Muscle of leg (tissue), 16 donors: ENCODE measurements around the gene SAP25. TPM values are rescaled to one million over a fixed set of nuclear protein-coding genes. Genes with fewer than 3 reads are reported as not detected.

Experiments
- DNase-seq: peaks from one replicate; pipeline ENCODE4 v3.0.0; 2013
- H3K27ac ChIP-seq: one replicate; pipeline ENCODE4 v1.5.1; 2013; ENCODE audit warnings: mild to moderate bottlenecking, low read length, control low read depth
- H3K27me3 ChIP-seq: one replicate; pipeline ENCODE4 v1.6.1; 2013; ENCODE audit warnings: low read length; ENCODE audit not compliant: control insufficient read depth, insufficient read depth
- H3K36me3 ChIP-seq: one replicate; pipeline ENCODE4 v1.6.1; 2013; ENCODE audit warnings: low read length; ENCODE audit not compliant: control insufficient read depth, insufficient read depth
- H3K4me1 ChIP-seq: one replicate; pipeline ENCODE4 v1.6.1; 2013; ENCODE audit warnings: low read length; ENCODE audit not compliant: control insufficient read depth, insufficient read depth
- H3K4me3 ChIP-seq: one replicate; pipeline ENCODE4 v1.5.1; 2013; ENCODE audit warnings: low read length, control low read depth
- H3K9me3 ChIP-seq: replicated peaks from 2 replicates; pipeline ENCODE4 v1.6.1; 2013; ENCODE audit warnings: low read depth, low read length; ENCODE audit not compliant: control insufficient read depth
- WGBS: methylation state at CpG from one replicate; pipeline ENCODE4 v1.1.5; 2013; ENCODE audit warnings: missing lambda C conversion rate; ENCODE audit not compliant: insufficient coverage; 5-methylcytosine and 5-hydroxymethylcytosine counted together
- long read RNA-seq, 11 donors: transcript quantifications; one replicate each; lab custom pipeline, GENCODE V29; 2026
- polyA plus RNA-seq, 8 donors: library from polyadenylated mRNA; unstranded; fragments of 120-200 nt; gene quantifications; one replicate each; pipeline versions ENCODE4 v1.2.1 to v1.2.3, GENCODE V29; 2013; ENCODE audit warnings: inconsistent platforms in 1 of 8, low replicate concordance in 1 of 8; ENCODE audit not compliant: insufficient read length in 8 of 8, insufficient read depth in 1 of 8
- total RNA-seq: library from RNA; stranded (reverse); fragments of 120-200 nt; gene quantifications from one replicate; pipeline ENCODE4 v1.2.4, GENCODE V29; 2013

The SAP25 gene
- total RNA-seq = 0.98 TPM
- 1 to 10 TPM; 1.5 to 8.3 (median 3.8) TPM for polyA plus RNA-seq
- long read RNA-seq, donor 1 = 0 reads
- long read RNA-seq, donor 2 = 0 reads
- long read RNA-seq, donor 3 = 0 reads
- long read RNA-seq, donor 4 = 0 reads
- long read RNA-seq, donor 5 = 0 reads
- long read RNA-seq, donor 6, partial matches to known transcripts = 0 of 2 reads
- long read RNA-seq, donor 6, other reads (novel, unspliced or antisense) = 0 of 2 reads
- long read RNA-seq, donor 7 = 0 reads
- long read RNA-seq, donor 8, partial matches to known transcripts = 0 of 1 reads
- long read RNA-seq, donor 8, other reads (novel, unspliced or antisense) = 0 of 1 reads
- long read RNA-seq, donor 9, partial matches to known transcripts = 0 of 2 reads
- long read RNA-seq, donor 9, other reads (novel, unspliced or antisense) = 0 of 2 reads
- long read RNA-seq, donor 10, partial matches to known transcripts = 0 of 2 reads
- long read RNA-seq, donor 10, other reads (novel, unspliced or antisense) = 0 of 2 reads
- long read RNA-seq, donor 11 = 0 reads

DNA sequence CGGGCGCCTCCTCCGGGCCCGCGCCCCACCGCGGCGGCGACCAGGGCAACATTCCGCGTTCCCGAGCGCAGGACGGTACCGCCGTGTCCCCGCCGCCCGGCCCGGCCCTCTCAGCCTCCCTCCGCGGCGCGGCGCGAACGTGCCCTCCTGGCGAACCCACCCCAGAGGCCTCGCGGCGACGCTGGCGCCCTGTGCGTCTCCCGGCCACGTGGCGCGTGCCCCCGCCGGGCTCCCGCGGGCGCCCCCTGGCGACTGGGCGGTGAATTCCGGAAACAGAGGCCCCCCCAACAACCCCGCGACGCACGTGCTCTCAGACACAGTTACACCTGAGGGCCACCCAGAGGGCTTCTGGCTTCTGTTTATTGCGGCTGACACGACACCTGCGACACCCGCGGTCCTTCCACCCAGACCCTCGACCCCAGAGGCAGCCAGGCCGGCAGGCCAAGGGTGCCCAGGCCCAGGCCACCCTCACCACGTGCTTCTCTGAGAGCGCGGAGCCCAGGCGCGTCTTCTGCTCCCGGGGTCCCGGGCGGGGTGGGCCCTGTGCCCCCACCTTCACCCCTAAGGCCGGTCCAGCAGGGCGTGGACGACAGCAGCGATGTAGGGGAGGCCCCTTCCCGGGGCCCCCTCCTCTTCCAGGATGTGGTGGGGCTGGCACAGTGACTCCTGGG is at the start of gene SAP25:
SAP25 (minus strand) TSS at position 210 of the 671 bp plus-strand sequence; CDS start at position 52, 158 bp downstream.
- H3K4me1 ChIP-seq = peaks cover 14% of the 10 kb centered on the region
- WGBS = 86% methylated on average over 55 of the region's 70 CpGs
- H3K36me3 ChIP-seq = peaks cover 49% of the 10 kb centered on the region
- no peak for DNase-seq
- H3K27me3 ChIP-seq = peaks cover 39% of the 10 kb centered on the region
- no peaks in the 10 kb centered on the region for H3K9me3 ChIP-seq
- no peak within 1 kb of the TSS for H3K4me3 ChIP-seq
- H3K27ac ChIP-seq = no peak within 1 kb of the TSS

DNA sequence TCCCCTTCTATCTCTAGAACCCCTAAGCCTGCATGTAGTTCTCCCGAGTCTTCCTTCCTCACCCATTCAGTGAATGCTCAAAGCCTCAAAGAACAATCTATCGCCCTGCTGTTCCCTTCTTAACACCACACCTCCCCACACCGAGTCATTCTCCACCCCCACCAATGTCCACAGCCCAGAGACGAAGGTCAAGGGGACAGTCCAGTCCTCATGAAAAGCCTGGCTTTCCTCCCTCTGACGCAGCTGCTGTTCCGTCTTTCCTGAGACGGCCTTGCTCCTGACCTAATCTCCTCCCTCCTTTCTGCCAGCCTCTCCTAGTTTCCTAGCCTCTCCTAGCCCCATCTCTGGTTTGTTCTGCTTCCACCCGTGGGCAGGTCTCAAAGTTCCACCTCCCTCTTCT is 47.9 kb upstream of the SAP25 start:
- Histone ChIP-seq H3K4me3 (no peak overlapping the region), H3K36me3 (peaks cover 11% of the 10 kb centered on the region), H3K4me1 (peaks cover 6% of the 10 kb centered on the region), H3K9me3 (no peaks in the 10 kb centered on the region), H3K27ac (no peak overlapping the region), H3K27me3 (no peaks in the 10 kb centered on the region)
- DNase-seq = no peak
- 60% methylated on average over 8 of the region's 8 CpGs for WGBS

DNA sequence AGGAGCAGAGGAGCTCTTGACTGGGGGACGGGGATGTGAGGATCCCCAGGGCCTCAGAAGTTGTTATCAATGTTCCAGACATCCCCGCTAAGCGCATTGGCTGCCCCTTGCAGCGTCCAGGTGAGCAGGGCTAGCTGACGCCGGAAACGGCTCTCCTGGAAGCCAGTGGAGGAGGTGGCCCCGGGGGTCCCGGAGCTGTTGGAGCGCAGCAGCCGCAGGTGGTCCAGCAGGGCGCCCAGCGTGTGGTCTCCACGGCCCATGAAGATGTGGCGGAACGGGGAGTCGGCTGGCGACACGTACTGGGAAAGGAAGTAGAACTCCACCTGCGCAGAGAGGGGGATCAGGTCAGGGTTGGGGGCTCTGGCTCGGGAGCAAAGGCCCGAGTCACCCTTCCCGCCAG is 47.1 kb upstream of the SAP25 start:
- no peaks in the 10 kb centered on the region for H3K9me3 ChIP-seq
- no peak overlapping the region for H3K27ac ChIP-seq
- WGBS = 90% methylated on average over 13 of the region's 23 CpGs
- H3K4me1 ChIP-seq = no peaks in the 10 kb centered on the region
- H3K4me3 ChIP-seq = no peak overlapping the region
- no peaks in the 10 kb centered on the region for H3K27me3 ChIP-seq
- DNase-seq = no peak
- peaks cover 11% of the 10 kb centered on the region for H3K36me3 ChIP-seq

DNA sequence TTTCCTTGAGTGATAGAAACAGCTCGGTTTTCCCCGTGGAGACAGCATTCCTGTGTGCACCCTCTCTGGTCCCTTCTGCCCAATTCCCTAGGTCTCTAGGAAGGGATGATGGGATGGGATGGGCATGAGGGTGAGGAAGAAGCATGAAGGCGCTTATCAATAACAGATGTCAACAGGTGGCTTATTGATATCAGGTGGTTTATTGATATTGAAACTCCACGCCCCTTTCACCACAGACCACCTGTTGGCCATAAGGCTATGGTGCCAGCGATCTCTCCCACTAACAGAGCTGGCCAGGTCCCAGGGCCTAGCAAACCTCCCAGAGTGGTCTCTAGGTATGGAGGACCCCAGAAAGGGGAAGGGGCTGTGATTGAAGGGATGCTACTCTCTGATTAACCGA is 46.5 kb upstream of the SAP25 start:
- Histone ChIP-seq H3K4me3 (no peak overlapping the region), H3K9me3 (no peaks in the 10 kb centered on the region)

DNA sequence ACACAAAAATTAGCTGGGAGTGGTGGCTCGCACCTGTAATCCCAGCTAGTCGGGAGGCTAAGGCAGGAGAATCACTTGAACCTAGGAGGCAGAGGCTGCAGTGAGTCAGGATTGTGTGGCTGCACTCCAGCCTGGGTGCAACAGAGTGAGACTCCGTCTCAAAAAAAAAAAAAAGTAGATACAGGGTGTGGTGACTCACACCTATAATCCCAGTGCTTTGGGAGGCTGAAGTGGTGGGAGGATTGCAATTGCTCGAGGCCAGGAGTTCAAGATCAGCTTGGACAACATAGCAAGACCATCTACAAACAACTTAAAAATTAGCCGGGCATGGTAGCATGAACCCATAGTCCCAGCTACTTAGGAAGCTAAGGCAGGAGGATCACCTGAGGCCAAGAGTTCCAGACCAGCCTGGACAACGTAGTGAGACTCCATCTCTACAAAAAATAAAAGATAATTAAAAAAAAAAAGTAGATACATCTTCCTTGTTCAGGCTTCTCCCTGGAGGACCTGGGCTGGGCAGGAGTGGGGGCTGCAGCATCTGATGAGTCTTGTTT is 40.7 kb upstream of the SAP25 start:
- no peak for DNase-seq
- no peaks in the 10 kb centered on the region for H3K27me3 ChIP-seq
- no peak overlapping the region for H3K27ac ChIP-seq
- H3K36me3 ChIP-seq = peaks cover 9% of the 10 kb centered on the region
- peaks cover 10% of the 10 kb centered on the region for H3K4me1 ChIP-seq
- H3K9me3 ChIP-seq = no peaks in the 10 kb centered on the region
- no peak overlapping the region for H3K4me3 ChIP-seq
- 100% methylated on average over 1 of the region's 6 CpGs for WGBS

More for the DNA sequence above, 46.5 kb upstream of the SAP25 start:
- H3K27me3 ChIP-seq = no peaks in the 10 kb centered on the region
- H3K36me3 ChIP-seq = peaks cover 15% of the 10 kb centered on the region
- no peak overlapping the region for H3K27ac ChIP-seq
- DNase-seq = no peak
- WGBS = 93% methylated on average over 3 of the region's 6 CpGs
- H3K4me1 ChIP-seq = no peaks in the 10 kb centered on the region

DNA sequence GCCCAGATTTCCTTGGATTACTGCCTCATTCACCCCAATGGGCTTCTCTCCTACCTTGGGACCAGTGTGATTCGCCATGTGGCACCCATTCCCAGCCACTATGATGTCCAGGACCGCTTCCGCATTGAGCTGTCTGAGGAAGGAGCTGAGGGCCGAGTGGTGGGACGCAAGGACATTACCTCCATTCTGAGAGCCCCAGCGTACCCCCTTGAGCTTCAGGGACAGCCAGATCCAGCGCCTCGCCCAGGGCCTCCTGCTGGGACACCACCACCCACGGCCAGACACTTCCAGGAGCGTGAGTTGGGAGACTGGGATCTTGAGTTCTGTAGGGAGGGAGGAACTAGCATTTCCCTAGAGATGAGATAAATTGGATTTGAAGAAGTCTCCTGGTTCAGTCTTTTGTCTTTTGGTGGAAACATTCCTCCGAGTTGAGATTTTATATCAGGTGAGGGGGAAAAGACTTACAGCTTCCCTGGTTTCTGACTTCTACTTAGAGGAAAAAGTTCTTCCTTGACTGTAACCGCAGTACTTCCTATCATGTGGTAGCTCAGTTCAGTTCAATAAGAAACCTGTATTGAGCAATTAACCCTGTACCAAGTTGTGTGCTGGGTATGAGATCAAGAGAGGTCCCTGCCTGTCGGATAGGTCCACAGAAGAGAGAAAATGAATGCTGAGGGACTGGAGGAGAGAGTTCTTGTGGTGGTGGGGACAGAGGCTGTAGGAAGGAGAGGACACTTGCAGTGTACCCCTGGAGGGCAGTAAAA is 39.9 kb upstream of the SAP25 start:
- DNase-seq = no peak
- peaks cover 9% of the 10 kb centered on the region for H3K36me3 ChIP-seq
- H3K9me3 ChIP-seq = no peaks in the 10 kb centered on the region
- WGBS = 97% methylated on average over 5 of the region's 13 CpGs
- no peak overlapping the region for H3K4me3 ChIP-seq
- H3K27ac ChIP-seq = no peak overlapping the region
- peaks cover 10% of the 10 kb centered on the region for H3K4me1 ChIP-seq
- H3K27me3 ChIP-seq = no peaks in the 10 kb centered on the region

DNA sequence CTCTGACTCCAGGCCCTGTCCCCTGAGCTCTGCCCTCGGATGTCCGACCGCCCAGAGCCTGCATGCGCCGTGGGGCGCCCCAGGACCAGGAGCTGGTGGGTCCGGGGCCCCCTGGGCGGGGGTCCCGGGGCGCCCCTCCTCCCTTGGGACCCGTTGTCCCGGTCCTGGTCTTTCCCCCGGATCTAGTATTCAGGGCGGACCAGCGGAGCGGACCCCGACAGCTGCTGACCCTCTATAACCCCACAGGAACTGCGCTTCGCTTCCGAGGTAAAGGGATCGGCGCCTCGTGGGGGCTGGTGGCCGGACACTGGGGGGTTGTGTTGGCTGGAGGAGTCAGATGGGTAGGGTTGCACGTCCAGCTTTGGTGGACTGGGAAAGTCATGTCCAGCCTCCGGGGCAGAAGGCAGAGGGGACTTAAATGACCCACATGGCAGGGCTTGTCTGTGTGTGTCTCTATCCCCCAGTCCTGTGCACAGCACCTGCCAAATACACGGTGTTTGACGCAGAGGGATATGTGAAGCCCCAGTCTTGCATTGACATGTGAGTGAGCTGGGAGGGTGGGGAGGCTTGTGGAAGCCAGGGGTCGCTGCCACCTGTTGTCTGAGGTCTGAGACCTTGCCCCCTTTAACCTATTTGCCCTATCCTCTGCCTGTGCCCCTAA is 39.2 kb upstream of the SAP25 start:
- peak; percentile 51 for DNase-seq
- Histone ChIP-seq H3K4me3 (peak overlapping the region; percentile 88), H3K27ac (peak overlapping the region; percentile 52), H3K36me3 (peaks cover 9% of the 10 kb centered on the region), H3K27me3 (no peaks in the 10 kb centered on the region), H3K9me3 (no peaks in the 10 kb centered on the region), H3K4me1 (peaks cover 10% of the 10 kb centered on the region)
- 1% methylated on average over 15 of the region's 29 CpGs for WGBS

DNA sequence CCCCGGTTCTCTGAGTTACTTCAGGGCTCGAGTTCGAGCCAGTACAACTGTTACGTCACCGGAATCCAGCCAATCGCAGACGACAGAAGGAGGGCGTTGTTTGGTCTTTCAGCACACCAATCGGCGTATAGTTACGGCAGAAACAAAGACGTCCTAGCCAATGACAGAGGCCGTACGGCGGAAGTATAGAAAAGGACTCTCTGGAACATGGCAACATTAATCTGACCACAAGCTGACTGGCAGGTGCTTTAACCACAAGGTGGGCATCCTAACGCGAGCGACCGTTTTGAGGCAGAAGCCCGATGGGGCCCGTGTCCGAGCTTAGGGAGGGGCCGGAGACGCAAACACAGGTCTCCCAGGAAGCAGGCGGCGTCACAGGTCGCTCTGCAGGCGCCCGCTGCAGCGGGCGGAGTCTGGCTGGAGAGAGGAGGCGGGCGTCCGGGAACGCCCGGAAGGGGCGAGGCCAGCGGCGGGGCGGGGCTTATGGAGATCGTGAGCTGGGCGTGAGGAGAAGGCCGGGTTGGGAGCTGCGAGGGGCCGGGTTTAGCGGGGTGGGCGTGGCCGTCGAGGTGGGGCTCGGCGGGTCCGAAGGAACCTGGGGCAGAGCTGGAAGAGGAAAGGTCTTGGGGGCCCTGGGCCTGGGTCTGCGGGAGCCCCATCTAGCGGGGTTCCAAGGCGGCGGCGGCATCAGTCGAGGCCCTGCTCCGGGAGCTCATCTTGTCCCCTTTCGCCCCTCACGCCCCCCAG is 38.5 kb upstream of the SAP25 start, which contains the start of gene MOSPD3:
MOSPD3 (plus strand) TSS at position 558 of the 747 bp plus-strand sequence. CDS start 252 bp downstream, outside the sequence.
- H3K4me3 ChIP-seq = peak within 1 kb of the TSS; percentile 88
- H3K27ac ChIP-seq = peak within 1 kb of the TSS; percentile 94
- no peaks in the 10 kb centered on the region for H3K9me3 ChIP-seq
- DNase-seq = peak; percentile 100
- H3K36me3 ChIP-seq = peaks cover 12% of the 10 kb centered on the region
- peaks cover 10% of the 10 kb centered on the region for H3K4me1 ChIP-seq
- under 1% methylated on average over 61 of the region's 61 CpGs for WGBS
- H3K27me3 ChIP-seq = no peaks in the 10 kb centered on the region

DNA sequence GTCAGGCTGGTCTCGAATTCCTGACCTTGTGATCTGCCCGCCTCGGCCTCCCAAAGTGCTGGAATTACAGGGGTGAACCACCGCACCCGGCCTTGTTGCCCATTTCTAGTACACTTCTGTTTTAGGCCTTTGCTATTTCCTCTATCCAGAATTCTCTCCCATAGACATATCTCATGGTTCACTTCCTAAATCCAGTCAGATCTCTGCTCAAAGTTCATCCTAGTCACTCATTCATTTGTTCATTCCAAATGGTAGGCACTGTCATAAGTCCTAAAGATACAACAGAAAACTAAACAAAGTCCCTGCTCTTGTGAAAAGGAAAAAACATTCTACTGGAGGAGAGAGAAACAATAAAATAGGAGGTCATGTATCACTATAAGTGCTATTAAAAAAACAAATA is 36.3 kb upstream of the SAP25 start:
- WGBS = 95% methylated on average over 5 of the region's 5 CpGs
- peaks cover 18% of the 10 kb centered on the region for H3K36me3 ChIP-seq
- H3K27ac ChIP-seq = no peak overlapping the region
- peaks cover 14% of the 10 kb centered on the region for H3K27me3 ChIP-seq
- peaks cover 22% of the 10 kb centered on the region for H3K4me1 ChIP-seq
- no peak for DNase-seq
- H3K9me3 ChIP-seq = no peaks in the 10 kb centered on the region
- no peak overlapping the region for H3K4me3 ChIP-seq
